H9 (cell line): ENCODE measurements around the gene KLK10. TPM values are rescaled to one million over a fixed set of nuclear protein-coding genes. Genes with fewer than 3 reads are reported as not detected.

Experiments used
- DNase-seq: peaks from one replicate; pipeline ENCODE4 v3.0.0-alpha.2; 2017
- H2AFZ ChIP-seq: one replicate; pipeline ENCODE4 v1.6.1; 2013; ENCODE audit warnings: mild to moderate bottlenecking, low read length, control low read depth, moderate library complexity
- H2AK5ac ChIP-seq: 2 replicates; pipeline ENCODE4 v1.6.1; 2013; ENCODE audit warnings: low read length, control low read depth, mixed read lengths; ENCODE audit not compliant: insufficient read length
- H2BK120ac ChIP-seq: one replicate; pipeline ENCODE4 v1.6.1; 2013; ENCODE audit warnings: low read depth, mild to moderate bottlenecking, low read length, control low read depth, inconsistent platforms; ENCODE audit not compliant: poor library complexity, severe bottlenecking
- H2BK12ac ChIP-seq: 2 replicates; pipeline ENCODE4 v1.6.1; 2013; ENCODE audit warnings: low read length, control low read depth, mixed read lengths, low read depth; ENCODE audit not compliant: insufficient read length
- H2BK15ac ChIP-seq: 2 replicates; pipeline ENCODE4 v1.6.1; 2013; ENCODE audit warnings: low read depth, low read length, control low read depth
- H2BK20ac ChIP-seq: one replicate; pipeline ENCODE4 v1.6.1; 2013; ENCODE audit warnings: low read depth, mild to moderate bottlenecking, low read length, control low read depth, inconsistent platforms; ENCODE audit not compliant: poor library complexity, severe bottlenecking
- H2BK5ac ChIP-seq: 2 replicates; pipeline ENCODE4 v1.6.1; 2013; ENCODE audit warnings: low read length, control low read depth, mixed read lengths; ENCODE audit not compliant: insufficient read length
- H3K14ac ChIP-seq: 2 replicates; pipeline ENCODE4 v1.6.1; 2013; ENCODE audit warnings: low read length, control low read depth; ENCODE audit not compliant: insufficient read depth
- H3K18ac ChIP-seq: 2 replicates; pipeline ENCODE4 v1.6.1; 2013; ENCODE audit warnings: low read depth, mild to moderate bottlenecking, mixed read lengths, low read length, control low read depth; ENCODE audit not compliant: insufficient read length
- H3K23ac ChIP-seq: 2 replicates; pipeline ENCODE4 v1.6.1; 2013; ENCODE audit warnings: low read length, control low read depth, mixed read lengths, low read depth; ENCODE audit not compliant: insufficient read length
- H3K23me2 ChIP-seq: 2 replicates; pipeline ENCODE4 v1.6.1; 2013; ENCODE audit warnings: low read depth, mild to moderate bottlenecking, mixed read lengths, low read length, control low read depth; ENCODE audit not compliant: insufficient read length, poor library complexity, severe bottlenecking
- H3K27ac ChIP-seq: 2 replicates; pipeline ENCODE4 v1.5.1; 2013; ENCODE audit warnings: low read length, control low read depth, mixed read lengths, low read depth; ENCODE audit not compliant: insufficient read length
- H3K27me3 ChIP-seq: 2 replicates; pipeline ENCODE4 v1.6.1; 2013; ENCODE audit warnings: low read length, control low read depth, inconsistent platforms; ENCODE audit not compliant: insufficient read depth
- H3K4ac ChIP-seq: 2 replicates; pipeline ENCODE4 v1.6.1; 2013; ENCODE audit warnings: low read depth, mild to moderate bottlenecking, control low read depth, inconsistent platforms, low read length, moderate library complexity
- H3K4me1 ChIP-seq: 2 replicates; pipeline ENCODE4 v1.6.1; 2013; ENCODE audit warnings: low read length, control low read depth, inconsistent platforms; ENCODE audit not compliant: insufficient read depth
- H3K4me2 ChIP-seq: 2 replicates; pipeline ENCODE4 v1.6.1; 2013; ENCODE audit warnings: low read length, control low read depth, mixed read lengths; ENCODE audit not compliant: insufficient read length, insufficient read depth
- H3K56ac ChIP-seq: 2 replicates; pipeline ENCODE4 v1.6.1; 2013; ENCODE audit warnings: low read depth, mild to moderate bottlenecking, mixed read lengths, low read length, control low read depth; ENCODE audit not compliant: insufficient read length
- H3K79me1 ChIP-seq: 2 replicates; pipeline ENCODE4 v1.6.1; 2013; ENCODE audit warnings: low read depth, mild to moderate bottlenecking, moderate library complexity, low read length, control low read depth, inconsistent platforms; ENCODE audit not compliant: insufficient read depth, poor library complexity, severe bottlenecking
- H3K79me2 ChIP-seq: 2 replicates; pipeline ENCODE4 v1.6.1; 2013; ENCODE audit warnings: low read length, control low read depth, inconsistent platforms; ENCODE audit not compliant: insufficient read depth
- H3K9ac ChIP-seq: 2 replicates; pipeline ENCODE4 v1.6.1; 2013; ENCODE audit warnings: low read length, control low read depth, mixed read lengths; ENCODE audit not compliant: insufficient read length; ENCODE audit errors: extremely low read depth
- H3K9me3 ChIP-seq: one replicate; pipeline ENCODE4 v1.6.1; 2013; ENCODE audit warnings: low read depth, low read length, inconsistent platforms; ENCODE audit not compliant: control insufficient read depth
- H3T11ph ChIP-seq: one replicate; pipeline ENCODE4 v1.6.1; 2013; ENCODE audit warnings: mild to moderate bottlenecking, low read length, control low read depth, inconsistent platforms
- H4K20me1 ChIP-seq: one replicate; pipeline ENCODE4 v1.6.1; 2013; ENCODE audit not compliant: control insufficient read depth, insufficient read length, insufficient read depth
- H4K5ac ChIP-seq: 2 replicates; pipeline ENCODE4 v1.6.1; 2013; ENCODE audit warnings: low read depth, mild to moderate bottlenecking, mixed read lengths, low read length, control low read depth; ENCODE audit not compliant: insufficient read length
- H4K8ac ChIP-seq: replicated peaks from 2 replicates; pipeline ENCODE4 v1.6.1; 2013; ENCODE audit warnings: low read length, control low read depth, mixed read lengths, low read depth; ENCODE audit not compliant: insufficient read length
- H4K91ac ChIP-seq: 2 replicates; pipeline ENCODE4 v1.6.1; 2013; ENCODE audit warnings: low read depth, mild to moderate bottlenecking, moderate library complexity, mixed read lengths, low read length, control low read depth; ENCODE audit not compliant: insufficient read length
- H3K27ac Mint-ChIP-seq, 3 experiments: 2 replicates in 2 of 3; 3 replicates in 1 of 3; pipeline ENCODE4 v1.8.0; 2020 to 2021; ENCODE audit warnings: mixed read lengths in 3 of 3, mild to moderate bottlenecking in 1 of 3, moderate library complexity in 1 of 3
- H3K27me3 Mint-ChIP-seq: 2 replicates; pipeline ENCODE4 v1.8.0; 2021; ENCODE audit warnings: low read depth, mild to moderate bottlenecking, moderate library complexity, mixed read lengths
- H3K36me3 Mint-ChIP-seq, 3 experiments: 2 replicates in 2 of 3; 3 replicates in 1 of 3; pipeline ENCODE4 v1.8.0; 2020 to 2021; ENCODE audit warnings: low read depth in 3 of 3, mixed read lengths in 3 of 3; ENCODE audit not compliant: insufficient read depth in 1 of 3
- H3K4me1 Mint-ChIP-seq, 2 experiments: 2 replicates each; pipeline ENCODE4 v1.8.0; 2020; ENCODE audit warnings: mixed read lengths in 2 of 2
- H3K4me3 Mint-ChIP-seq, 2 experiments: 2 replicates in 1 of 2; 3 replicates in 1 of 2; pipeline ENCODE4 v1.8.0; 2020 to 2021; ENCODE audit warnings: mild to moderate bottlenecking in 2 of 2, mixed read lengths in 2 of 2, moderate library complexity in 1 of 2
- H3K9me3 Mint-ChIP-seq, 2 experiments: 2 replicates in 1 of 2; 3 replicates in 1 of 2; pipeline ENCODE4 v1.8.0; 2020; ENCODE audit warnings: mild to moderate bottlenecking in 2 of 2, mixed read lengths in 2 of 2, moderate library complexity in 1 of 2
- CTCF ChIP-seq: fragments of 200-600 bp; sonication (generic); conservative IDR thresholded peaks from 3 replicates; pipeline ENCODE4 v1.8.0; 2021; ENCODE audit warnings: antibody characterized with exemption, mild to moderate bottlenecking
- WGBS: extraction: QIAGEN DNeasy Blood & Tissue Kit; methylation state at CpG from one replicate; pipeline ENCODE4 v1.1.7; 2013; ENCODE audit warnings: missing lambda C conversion rate, low lambda C conversion rate, mixed read lengths; ENCODE audit not compliant: insufficient read length; ENCODE audit errors: extremely low coverage; 5-methylcytosine and 5-hydroxymethylcytosine counted together
- total RNA-seq: library from RNA; stranded (reverse); gene quantifications from 2 replicates; pipeline ENCODE4 v1.2.1, GENCODE V29; 2021

The KLK10 gene
- total RNA-seq, 1 experiment from 2014 or later: 1.3 TPM

- Histone ChIP-seq H3K27ac (no peak overlapping the region), H3K56ac (no peak overlapping the region), H3K9me3 (no peaks in the 10 kb centered on the region), H4K5ac (no peak overlapping the region), H3K4ac (no peak overlapping the region), H2BK5ac (no peak overlapping the region), H2BK15ac (no peak overlapping the region), H3K18ac (no peak overlapping the region), H2BK20ac (no peak overlapping the region), H3K79me2 (no peaks in the 10 kb centered on the region), H3K23ac (no peak overlapping the region), H3K4me1 (no peaks in the 10 kb centered on the region), H4K91ac (no peak overlapping the region), H2AK5ac (no peak overlapping the region), H2BK12ac (no peak overlapping the region), H2BK120ac (no peak overlapping the region), H4K8ac (no peak overlapping the region), H3T11ph (no peak overlapping the region), H3K79me1 (no peaks in the 10 kb centered on the region), H3K27me3 (no peaks in the 10 kb centered on the region), H3K9ac (no peak overlapping the region), H3K4me2 (no peak overlapping the region), H2AFZ (no peak overlapping the region), H4K20me1 (no peaks in the 10 kb centered on the region), H3K23me2 (peaks cover 3% of the 10 kb centered on the region), H3K14ac (no peak overlapping the region)
- no peak for DNase-seq
- H3K4me3 Mint-ChIP-seq: no peak overlapping the region
- no peak for TF ChIP-seq CTCF
- H3K4me1 Mint-ChIP-seq: peaks cover 5 to 10% of the 10 kb centered on the region in 2 experiments
- peaks cover 51% of the 10 kb centered on the region for H3K27me3 Mint-ChIP-seq
- no peaks in the 10 kb centered on the region for H3K9me3 Mint-ChIP-seq
- no peaks in the 10 kb centered on the region for H3K36me3 Mint-ChIP-seq
- no peak overlapping the region for H3K27ac Mint-ChIP-seq
- no CpG with 5 or more reads among the region's 3 CpGs for WGBS
Measured at GRCh38 chr19:51007488-51007887, 12.0 kb downstream of the KLK10 start.
